Adrenal gland (tissue), 12 donors: Measurements from ENCODE around the gene HCRT. TPM values are rescaled to one million over a fixed set of nuclear protein-coding genes. Genes with fewer than 3 reads are reported as not detected.
"Not testable (repeated sequence)": the region's sequence is repeated elsewhere in the genome, so short reads cannot be mapped to it uniquely, and the experiment has no call there.

Experiments
- DNase-seq, 7 donors: peaks; one replicate each; pipeline ENCODE4 v3.0.0-alpha.2; 2019 to 2020
- H3K27ac ChIP-seq, 5 donors: fragments of 200-600 bp; sonication (generic) in 4 of 5; 1 replicate in 3 of 5; 2 replicates in 2 of 5; pipeline versions ENCODE4 v1.5.1 to v1.8.0; 2016 to 2020; ENCODE audit warnings: mild to moderate bottlenecking in 1 of 5
- H3K27me3 ChIP-seq: fragments of 200-600 bp; 2 replicates; pipeline ENCODE4 v1.8.0; 2021
- H3K36me3 ChIP-seq, 2 donors: fragments of 200-600 bp; replicated peaks in 1 of 2; 1 replicate in 1 of 2; 2 replicates in 1 of 2; pipeline versions ENCODE4 v1.5.1 to v1.8.0; 2018 to 2022
- H3K4me1 ChIP-seq, 2 donors: fragments of 200-600 bp; replicated peaks in 1 of 2; 1 replicate in 1 of 2; 2 replicates in 1 of 2; pipeline versions ENCODE4 v1.5.1 to v1.8.0; 2018 to 2021
- H3K4me3 ChIP-seq, 4 donors: fragments of 200-600 bp; sonication (generic) in 3 of 4; one replicate each; pipeline ENCODE4 v1.5.1; 2016 to 2018
- H3K9me3 ChIP-seq, 3 donors: fragments of 200-600 bp; sonication (generic) in 1 of 3; replicated peaks in 1 of 3; 1 replicate in 2 of 3; 2 replicates in 1 of 3; pipeline versions ENCODE4 v1.5.1 to v1.8.0; 2016 to 2021
- CTCF ChIP-seq, 6 experiments: fragments of 450-650 bp in 4 of 6; fragments of 200-600 bp in 2 of 6; sonication (generic) in 1 of 6; IDR thresholded peaks; 1 replicate in 5 of 6; 2 replicates in 1 of 6; pipeline versions ENCODE4 v1.5.1 to v1.8.0; 2016 to 2021; ENCODE audit warnings: antibody characterized with exemption in 6 of 6, mild to moderate bottlenecking in 2 of 6, moderate library complexity in 1 of 6
- POLR2A ChIP-seq, 2 donors: fragments of 450-650 bp; IDR thresholded peaks; one replicate each; pipeline ENCODE4 v1.6.1; 2017; ENCODE audit warnings: antibody characterized with exemption in 2 of 2, mild to moderate bottlenecking in 2 of 2, moderate library complexity in 1 of 2
- WGBS, 4 donors: extraction: QIAGEN DNeasy Blood & Tissue Kit in 2 of 4; methylation state at CpG; one replicate each; pipeline versions ENCODE4 v1.1.5 to v1.1.7; 2013 to 2017; 5-methylcytosine and 5-hydroxymethylcytosine counted together
- intact Hi-C, 2 donors: fragments of 100-400 bp; cut with DNase I; formaldehyde crosslinking; loops; one replicate each; pipeline versions ENCODE4 v1.14.1 to v1.15.0; 2022 to 2023
- polyA plus RNA-seq, 3 donors: library from polyadenylated mRNA; stranded (reverse); fragments of 200-250 nt in 2 of 3; fragments of 350-450 nt in 1 of 3; fragmentation: Illumina TruSeq in 1 of 3; extraction: RNeasy Lipid Tissue Mini Kit (QIAGEN cat#74804) in 1 of 3; gene quantifications; one replicate each; pipeline ENCODE4 v1.2.3, GENCODE V29; 2013 to 2014
- total RNA-seq, 9 donors: library from RNA; depleted of rRNA in 4 of 9; stranded (reverse); fragments of >200 nt in 4 of 9; fragments of 120-200 nt in 1 of 9; fragmentation: NEBNext Ultra II Directional in 1 of 9; extraction: Animal tissue kit (Norgen Biotek cat#: 25700) in 1 of 9; gene quantifications; one replicate each; pipeline versions ENCODE4 v1.1.0 to v1.2.4, GENCODE V29; 2013 to 2023
- donor health status: healthy with polysubstance abuse.
- donor health status: Bipolar disorder and iron deficiency.
- donor health status: DM: yes; HTN: yes; CAD: no.
- donor health status: DM: no; HTN: no; CAD: no.
- donor health status: DM: no; HTN: no; CAD: no.
- donor health status: DM: yes; HTN: yes; CAD: no.

The HCRT gene
- total and polyA plus RNA-seq, 12 donors: not detected

DNA sequence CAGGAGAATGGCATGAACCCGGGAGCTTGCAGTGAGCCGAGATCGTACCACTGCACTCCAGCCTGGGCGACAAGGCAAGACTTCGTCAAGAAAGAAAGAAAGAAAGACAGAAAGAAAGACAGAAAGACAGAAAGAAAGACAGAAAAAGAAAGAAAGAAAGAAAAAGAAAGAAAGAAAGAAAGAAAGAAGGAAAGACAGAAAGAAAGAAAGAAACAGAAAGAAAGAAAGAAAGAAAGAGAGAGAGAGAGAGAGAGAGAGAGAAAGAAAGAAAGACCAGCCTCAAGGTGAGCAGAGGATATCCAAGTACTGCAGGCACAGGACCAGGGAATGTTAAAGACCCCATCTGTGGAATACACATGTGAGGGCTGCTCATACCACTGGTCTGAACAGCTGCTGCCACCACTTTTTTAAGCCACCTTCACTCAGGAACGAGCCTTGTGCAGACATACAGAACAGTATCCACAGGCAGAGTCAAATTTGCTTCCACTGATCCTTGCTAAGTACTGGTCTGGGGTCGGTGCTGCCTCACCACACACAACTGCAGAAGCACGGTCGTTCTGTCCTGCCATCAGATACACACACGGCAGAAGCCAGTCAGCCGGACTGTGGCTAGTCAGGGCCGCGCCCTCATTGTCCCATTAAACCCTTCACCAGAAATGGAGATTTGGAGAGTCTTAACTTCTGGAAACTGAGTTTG lies 38.2 kb downstream of the HCRT start:
- DNase-seq: no peak
- WGBS, 4 donors: 86 to 89% (median 86%) methylated on average over 10 to 13 of the region's 13 CpGs
- H3K27ac ChIP-seq: no peak overlapping the region
- peaks cover 0 to 2% of the 10 kb centered on the region in 2 donors for H3K36me3 ChIP-seq
- peaks cover 13 to 52% of the 10 kb centered on the region in 2 donors for H3K4me1 ChIP-seq
- no peak for TF ChIP-seq CTCF (IDR thresholded peaks at IDR 0.05)
- TF ChIP-seq POLR2A (IDR thresholded peaks at IDR 0.05): no peak
- H3K27me3 ChIP-seq: no peaks in the 10 kb centered on the region
- no peak overlapping the region for H3K4me3 ChIP-seq
- intact Hi-C loops: no loop called here
- H3K9me3 ChIP-seq: no peaks in the 10 kb centered on the region

GRCh38 chr17:42143138-42143537 lies 42.1 kb downstream of the HCRT start:
- 48 to 71% (median 66%) methylated on average over 4 of the region's 4 CpGs for WGBS, 4 donors
- peaks cover 0 to 10% of the 10 kb centered on the region in 2 donors for H3K36me3 ChIP-seq

GRCh38 chr17:42142371-42142896 lies 42.8 kb downstream of the HCRT start:
- TF ChIP-seq POLR2A (IDR thresholded peaks at IDR 0.05) (no peak), CTCF (IDR thresholded peaks at IDR 0.05) (no peak)
- Histone ChIP-seq H3K27ac (peak overlapping the region in 3 of 5 donors; percentile 9 to 67 (median 41)), H3K4me3 (no peak overlapping the region), H3K27me3 (no peaks in the 10 kb centered on the region), H3K36me3 (peaks cover 0 to 10% of the 10 kb centered on the region in 2 donors), H3K9me3 (no peaks in the 10 kb centered on the region), H3K4me1 (peaks cover 22 to 63% of the 10 kb centered on the region in 2 donors)
- whole genome bisulfite sequencing, 4 donors: 57 to 71% (median 63%) methylated on average over 7 of the region's 7 CpGs
- intact Hi-C loops: no loop called here
- DNase-seq: no peak

More at GRCh38 chr17:42143138-42143537, 42.1 kb downstream of the HCRT start:
- peaks cover 21 to 56% of the 10 kb centered on the region in 2 donors for H3K4me1 ChIP-seq
- H3K9me3 ChIP-seq, DNase-seq, H3K27me3 ChIP-seq, intact Hi-C loops, H3K4me3 ChIP-seq: not testable (repeated sequence)
- peak overlapping the region in 3 of 5 donors; percentile 9 to 67 (median 41) for H3K27ac ChIP-seq

DNA sequence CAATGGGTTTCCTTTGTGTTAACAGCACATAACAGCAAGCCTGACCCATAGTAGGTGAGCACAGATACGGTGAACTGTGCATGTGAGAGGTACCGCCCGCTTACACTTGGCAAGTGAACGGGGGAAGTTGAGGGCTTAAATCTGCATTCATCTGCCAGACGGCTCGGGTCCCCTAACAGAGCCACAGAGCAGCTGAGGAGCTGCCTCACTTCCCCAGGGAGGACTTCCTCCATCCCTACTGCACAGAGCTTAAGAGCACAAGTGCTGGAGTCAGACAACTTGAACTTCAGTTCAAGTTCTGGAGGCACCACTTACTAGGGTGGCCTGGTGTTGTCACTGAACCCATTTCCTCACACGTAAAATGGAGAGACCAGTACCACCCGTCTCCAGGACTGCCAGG lies 43.9 kb downstream of the HCRT start:
- DNase-seq: no peak
- TF ChIP-seq POLR2A (IDR thresholded peaks at IDR 0.05) (no peak), CTCF (IDR thresholded peaks at IDR 0.05) (no peak)
- no peak overlapping the region for H3K4me3 ChIP-seq
- H3K9me3 ChIP-seq: no peaks in the 10 kb centered on the region
- H3K36me3 ChIP-seq: peaks cover 0 to 10% of the 10 kb centered on the region in 2 donors
- intact Hi-C loops: no loop called here
- peaks cover 31 to 71% of the 10 kb centered on the region in 2 donors for H3K4me1 ChIP-seq
- H3K27ac ChIP-seq: peak overlapping the region in 3 of 5 donors; percentile 9 to 41 (median 13)
- 65 to 71% (median 68%) methylated on average over 6 to 8 of the region's 8 CpGs for WGBS, 4 donors
- H3K27me3 ChIP-seq: no peaks in the 10 kb centered on the region

DNA sequence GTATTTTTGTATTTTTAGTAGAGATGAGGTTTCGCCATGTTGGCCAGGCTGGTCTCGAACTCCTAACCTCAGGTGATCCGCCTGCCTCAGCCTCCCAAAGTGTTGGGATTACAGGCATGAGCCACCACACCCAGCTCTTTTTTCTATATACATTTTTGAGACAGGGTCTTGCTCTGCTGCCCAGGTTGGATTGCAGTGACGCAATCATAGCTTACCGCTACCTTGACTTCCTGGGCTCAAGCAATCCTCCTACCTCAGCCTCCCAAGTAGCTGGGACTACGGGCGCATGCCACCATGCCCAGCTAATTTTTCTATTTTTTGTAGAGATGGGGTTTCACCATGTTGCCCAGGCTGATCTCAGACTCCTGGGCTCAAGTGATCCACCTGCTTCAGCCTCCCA lies 44.6 kb downstream of the HCRT start:
- H3K9me3 ChIP-seq, H3K4me3 ChIP-seq, H3K27me3 ChIP-seq, DNase-seq, intact Hi-C loops: not testable (repeated sequence)
- Histone ChIP-seq H3K36me3 (peaks cover 0 to 10% of the 10 kb centered on the region in 2 donors), H3K4me1 (peaks cover 38 to 71% of the 10 kb centered on the region in 2 donors), H3K27ac (peak overlapping the region in 1 of 5 donors; percentile 9)
- WGBS, 4 donors: 90 to 99% (median 94%) methylated on average over 7 of the region's 7 CpGs
